HG02840 (cell line): ENCODE measurements around the gene SLX4IP.
"Not testable (repeated sequence)": the region's sequence is repeated elsewhere in the genome, so short reads cannot be mapped to it uniquely, and the experiment has no call there.

Experiments used
- ATAC-seq: cut with Tn5 transposase; IDR thresholded peaks from one replicate; pipeline ENCODE4 v1.9.1; 2021; ENCODE audit warnings: mild to moderate bottlenecking, moderate library complexity, moderate number of reproducible peaks; ENCODE audit not compliant: unreplicated experiment, low FRiP score

Gene SLX4IP

DNA sequence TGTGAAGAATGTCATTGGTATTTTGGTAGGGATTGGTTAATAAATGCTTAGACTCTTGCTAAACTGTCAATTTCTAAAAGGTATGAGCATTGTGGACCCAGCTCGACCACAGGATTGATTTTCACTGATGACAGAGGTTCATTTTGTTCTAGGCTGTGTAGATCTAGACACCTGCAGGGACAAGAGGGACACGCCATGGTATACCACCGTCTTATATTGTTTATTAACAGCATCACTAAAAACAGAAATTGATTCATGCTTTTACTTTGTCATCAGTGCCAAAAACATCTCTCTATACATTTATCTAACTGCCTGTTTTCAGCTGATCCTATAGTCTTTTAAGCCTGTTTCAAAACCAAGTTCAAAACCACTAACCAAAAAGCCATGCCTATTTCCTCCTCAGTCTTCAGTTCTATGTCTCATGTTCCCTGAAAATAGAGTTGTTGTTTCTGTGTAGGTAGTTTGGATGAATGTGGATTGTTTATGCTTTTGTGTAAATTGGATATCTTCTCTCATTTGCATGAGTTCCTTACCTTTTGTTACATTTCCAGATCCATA is 128.9 kb downstream of the SLX4IP start:
- no peak for ATAC-seq

DNA sequence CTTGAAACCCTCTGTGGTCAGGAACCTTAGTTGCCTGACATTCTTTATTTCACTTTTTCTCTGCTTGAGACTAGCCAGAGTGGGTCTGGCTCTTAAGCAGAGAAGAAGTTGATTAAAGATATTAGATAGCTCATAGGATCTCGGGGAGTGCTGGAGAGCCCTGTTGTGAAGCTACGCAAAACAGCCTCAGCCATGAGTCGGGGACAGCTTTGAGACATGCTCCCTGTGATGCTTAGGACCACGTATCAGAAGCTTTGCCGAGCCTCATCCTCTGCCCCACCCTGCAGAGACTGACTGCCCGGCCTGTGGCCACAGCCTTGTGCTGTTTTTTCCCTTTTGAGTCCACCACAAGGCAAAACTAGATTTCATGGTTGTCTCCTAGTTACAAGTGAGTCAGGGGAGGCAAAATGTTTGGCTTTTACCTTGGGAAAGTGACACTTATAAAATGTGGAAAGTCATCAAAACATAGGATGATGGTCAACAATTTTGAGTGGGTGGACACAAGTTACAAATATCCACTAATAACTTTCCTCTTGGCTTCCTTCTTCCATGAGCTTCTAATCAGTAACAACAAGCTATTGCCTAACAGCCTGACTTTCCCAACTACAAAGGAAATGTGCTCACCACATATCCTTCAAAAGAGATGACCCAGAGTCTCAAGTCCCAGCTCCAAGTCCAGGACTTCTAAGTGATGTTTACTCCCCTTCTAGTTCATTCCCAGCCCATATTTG is 130.3 kb downstream of the SLX4IP start:
- ATAC-seq = no peak

DNA sequence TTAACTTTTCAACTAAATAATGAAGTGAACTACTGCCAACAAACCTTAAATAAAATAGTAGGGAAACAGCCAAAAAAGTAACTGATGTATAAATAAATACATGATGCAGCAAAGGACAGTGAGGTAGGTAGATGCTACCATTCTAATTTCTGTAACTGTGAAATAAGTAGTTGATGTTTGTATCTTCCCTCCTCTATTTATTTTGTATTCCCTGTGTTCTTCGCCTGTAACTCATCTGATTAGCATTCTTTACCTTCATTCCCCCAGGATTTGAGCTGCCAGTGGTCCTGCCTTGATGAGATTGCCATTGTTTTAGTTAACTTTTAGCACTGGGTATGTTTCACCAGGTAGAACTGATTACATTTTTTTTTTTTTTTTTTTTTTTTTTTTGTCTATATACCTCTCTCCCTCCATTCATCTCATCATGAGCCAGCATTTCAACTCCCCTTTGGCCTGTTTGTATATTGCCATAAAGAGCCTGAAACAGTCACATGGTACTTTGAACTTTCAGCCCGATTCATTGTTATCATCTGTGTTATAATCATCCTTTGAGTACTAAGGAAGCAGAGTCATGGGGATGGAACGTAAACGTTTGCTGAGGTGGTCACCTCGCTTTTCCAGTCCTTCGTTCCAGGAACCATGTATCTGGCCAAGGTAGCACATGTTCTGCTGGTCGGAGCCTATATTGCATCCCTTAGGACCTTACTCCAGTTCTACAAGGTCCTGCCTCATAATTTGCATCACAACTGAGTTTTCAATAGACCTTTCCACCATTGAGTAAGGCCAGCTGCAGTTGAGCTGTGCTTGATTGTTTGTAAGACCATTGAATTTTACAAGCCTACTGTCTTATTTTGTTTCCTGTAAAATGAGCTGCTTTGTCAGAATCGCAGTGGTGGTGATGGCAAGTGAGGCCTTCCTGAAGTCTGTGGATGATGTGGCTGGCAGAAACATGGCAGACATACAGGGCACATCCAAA is 131.1 kb downstream of the SLX4IP start:
- no peak for ATAC-seq

DNA sequence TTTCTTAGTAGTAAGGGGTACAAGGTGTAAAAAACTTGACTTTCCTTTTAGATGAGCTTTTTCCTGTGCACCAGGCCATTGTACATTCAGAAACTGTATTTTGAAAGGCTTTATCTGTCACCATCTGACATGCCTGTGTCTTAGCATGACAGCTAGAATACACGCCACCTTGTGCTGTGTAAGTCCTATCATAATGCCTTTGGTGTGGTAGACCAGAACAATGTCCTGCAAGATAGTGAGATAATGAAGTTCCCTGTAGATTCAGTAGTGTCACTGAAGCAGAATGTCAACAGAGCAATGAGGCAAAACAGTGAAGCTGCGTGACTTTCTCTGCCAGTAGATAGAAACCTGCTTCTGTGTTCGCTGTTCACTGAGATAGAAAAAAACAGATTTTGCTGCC is 132.9 kb downstream of the SLX4IP start:
- no peak for ATAC-seq

DNA sequence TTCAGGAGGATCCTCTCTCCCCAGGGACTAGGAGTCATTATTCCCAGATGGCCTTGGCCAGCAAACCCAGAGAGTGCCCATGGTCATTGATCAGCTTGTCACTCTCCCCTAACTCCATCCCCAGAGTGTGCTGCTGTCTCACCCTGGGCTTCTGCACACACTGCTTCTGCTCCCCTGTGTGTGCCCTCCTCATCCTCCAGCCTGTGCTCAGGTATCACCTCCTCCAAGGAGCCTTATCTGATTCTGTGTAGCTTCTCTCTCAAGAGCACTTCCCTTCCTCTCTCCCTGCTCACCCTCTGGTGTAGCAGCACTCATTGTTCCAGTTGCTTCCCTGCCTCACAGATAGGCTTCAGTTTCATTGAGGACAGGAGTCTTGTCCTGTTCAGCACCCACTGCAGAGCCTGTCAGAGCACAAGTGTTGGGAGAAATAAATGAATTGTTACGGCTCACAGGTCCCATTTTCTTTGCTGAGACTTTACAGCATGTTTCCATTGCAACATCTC is 136.3 kb downstream of the SLX4IP start:
- no peak for ATAC-seq

DNA sequence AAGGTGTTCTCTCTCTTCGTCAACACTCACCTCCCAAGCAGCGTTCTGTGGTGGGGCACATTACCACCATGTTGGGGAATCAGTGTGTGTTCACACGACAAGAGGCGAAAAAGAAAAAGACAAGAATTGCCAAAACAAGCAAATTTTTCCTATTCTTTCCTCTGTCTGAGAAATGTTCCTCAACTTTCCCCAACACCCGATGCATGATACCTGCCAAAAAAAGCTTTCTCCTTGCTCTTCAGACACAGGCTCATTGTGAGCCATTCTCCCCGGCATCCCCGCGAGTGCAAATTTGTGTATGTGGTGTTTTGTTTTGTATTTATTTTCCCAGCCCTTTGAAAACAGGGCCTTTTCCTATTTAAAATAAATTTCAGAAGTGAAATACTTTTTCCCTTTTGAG is 137.7 kb downstream of the SLX4IP start:
- ATAC-seq = no peak

DNA sequence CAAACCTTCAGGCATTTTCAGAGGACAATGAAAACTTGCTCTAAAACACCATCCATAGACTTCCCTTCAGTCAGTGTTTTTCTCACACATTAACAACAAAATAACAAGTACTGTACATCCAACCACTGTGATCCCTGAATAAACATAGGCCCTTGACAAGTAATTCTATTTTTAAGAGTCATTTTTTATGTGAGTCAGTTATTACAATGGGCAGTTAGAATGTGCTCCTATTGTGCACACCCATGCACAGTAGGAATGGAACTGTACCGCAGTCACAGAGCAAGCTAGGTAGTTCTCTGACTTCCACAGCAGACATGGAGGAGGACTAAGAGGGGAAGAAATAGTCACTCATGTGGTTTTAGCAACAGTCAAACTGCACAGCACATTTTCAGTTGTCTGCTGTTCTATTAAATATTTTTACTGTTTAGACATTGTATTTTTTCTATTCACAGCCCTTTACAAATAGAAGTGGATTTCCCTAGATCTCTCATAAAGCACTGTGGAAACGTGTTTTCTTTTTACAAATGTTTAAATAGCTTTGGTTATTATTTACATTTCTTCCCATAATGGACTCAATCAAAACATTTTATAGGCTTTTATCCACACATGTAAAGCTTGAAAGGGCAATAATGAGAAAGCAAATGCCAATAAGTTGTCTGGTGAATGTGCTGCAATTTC is 138.3 kb downstream of the SLX4IP start:
- no peak for ATAC-seq

DNA sequence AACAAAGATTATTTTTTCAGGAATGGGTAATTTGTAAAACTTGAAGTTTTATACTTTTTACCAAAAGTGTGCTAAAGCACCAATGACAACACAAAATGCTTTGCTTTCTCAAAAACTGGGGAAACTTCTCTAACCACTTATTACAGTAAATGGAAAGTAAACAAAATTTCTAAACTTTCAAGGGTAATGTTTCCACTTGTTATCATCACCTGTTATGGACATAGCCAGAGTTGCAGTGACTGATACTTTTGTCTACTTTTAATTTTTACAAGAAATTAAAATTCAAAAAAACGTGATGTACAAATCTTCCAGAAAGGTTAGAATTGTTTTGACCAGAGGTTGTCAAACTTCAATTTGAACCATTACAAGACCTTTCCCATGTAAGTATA is 138.8 kb downstream of the SLX4IP start:
- no peak for ATAC-seq

DNA sequence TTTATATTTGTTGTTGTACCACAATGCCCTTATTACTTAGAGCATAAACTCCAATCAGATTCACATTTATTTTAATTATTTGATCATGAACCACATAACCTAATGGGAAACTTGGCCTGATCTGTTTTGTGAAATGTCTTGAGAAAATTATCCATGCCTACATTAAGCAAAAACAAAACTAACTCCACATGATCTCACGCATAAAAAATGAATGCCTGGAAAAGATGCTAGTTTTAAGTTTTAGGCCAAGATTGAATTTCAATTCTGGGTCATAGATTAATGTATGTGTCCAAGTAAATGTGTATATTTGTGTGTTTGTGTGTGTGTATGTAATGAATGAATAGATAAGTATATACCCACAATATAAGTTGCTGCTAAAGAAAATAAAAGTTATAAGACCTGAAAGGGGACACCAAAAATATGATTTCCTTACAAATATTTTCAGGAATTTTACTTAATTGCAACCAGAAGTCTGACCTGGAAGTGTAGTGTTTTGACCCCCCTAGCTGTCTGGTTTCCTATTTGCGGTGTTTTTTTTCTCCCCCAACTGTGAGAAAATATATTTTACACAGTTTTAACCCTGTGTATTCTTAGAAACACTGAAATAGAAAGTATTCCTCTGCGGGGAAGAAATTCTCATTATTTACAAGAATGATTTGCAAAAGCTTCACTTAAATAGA is 141.4 kb downstream of the SLX4IP start:
- no peak for ATAC-seq

DNA sequence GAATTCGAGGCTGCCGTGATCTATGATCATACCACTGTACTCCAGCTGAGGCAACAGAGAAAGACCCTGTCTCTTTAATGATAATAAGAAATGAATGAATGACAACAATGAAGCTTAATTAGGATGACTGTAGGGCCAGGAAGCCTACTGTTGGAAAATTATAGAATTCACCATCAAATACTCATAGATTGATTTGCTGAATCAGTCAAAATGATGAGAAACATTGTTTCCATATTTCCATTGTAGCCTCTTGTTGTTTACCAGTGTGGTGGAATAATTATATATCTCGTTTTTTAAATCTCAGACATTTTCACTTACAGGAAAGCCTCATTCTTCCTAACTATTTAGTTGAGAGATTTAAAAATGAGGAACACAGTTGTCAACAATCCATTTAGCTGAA is 142.5 kb downstream of the SLX4IP start:
- no peak for ATAC-seq

DNA sequence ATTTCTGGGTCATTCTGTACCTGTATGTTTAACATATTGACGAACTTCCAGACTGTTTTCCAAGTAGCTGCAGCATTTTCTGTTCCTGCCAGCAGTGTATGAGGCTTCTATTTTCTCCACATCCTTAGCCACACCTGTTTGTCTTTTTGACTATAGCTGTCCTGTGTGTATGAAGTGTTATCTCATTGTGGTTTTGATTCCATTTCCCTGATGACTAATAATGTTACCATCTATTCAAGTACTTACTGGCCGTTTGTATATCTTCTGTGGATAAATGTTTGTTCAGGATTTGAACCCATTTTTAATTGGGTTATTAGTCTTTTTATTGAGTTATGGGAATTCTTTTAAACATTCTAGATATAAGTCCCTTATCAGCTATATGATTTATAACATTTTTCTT is 143.5 kb downstream of the SLX4IP start:
- no peak for ATAC-seq

DNA sequence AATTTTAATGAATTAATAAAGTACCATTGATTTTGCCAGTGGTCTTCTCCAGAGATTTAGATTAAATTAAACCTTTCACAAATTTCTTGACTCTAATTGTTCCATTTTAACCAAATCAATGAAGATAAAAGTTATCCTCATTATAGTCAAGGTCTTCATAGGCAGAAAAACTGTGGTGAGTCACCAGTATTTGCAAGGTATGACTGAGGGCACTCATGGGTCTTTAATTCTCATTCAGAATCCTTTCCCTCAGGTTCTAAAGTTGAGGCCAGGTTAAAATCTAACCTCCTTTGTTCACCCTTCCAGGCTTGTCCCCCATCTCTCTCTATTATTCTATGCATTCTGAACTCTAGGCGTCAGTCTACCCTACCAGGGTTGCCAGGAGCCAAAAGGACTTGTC is 144.8 kb downstream of the SLX4IP start:
- no peak for ATAC-seq

DNA sequence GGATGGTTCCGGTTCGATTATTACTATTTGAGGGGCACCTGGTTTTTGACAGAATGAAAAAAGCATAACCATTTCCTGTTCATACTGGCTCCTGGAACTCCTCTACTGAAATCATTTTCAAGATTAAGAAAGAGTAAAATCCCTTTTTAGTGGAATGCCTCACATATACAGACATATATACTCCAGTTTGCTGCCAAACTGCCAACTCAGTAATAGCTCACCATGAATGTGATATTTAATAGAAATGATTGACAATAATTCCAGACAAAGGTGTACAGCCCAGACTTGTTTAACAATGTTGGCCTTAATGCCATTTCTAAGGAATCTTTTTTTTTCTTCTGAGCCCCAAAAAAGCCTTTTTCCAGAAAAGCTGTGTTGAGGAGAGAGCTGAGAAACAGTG is 145.6 kb downstream of the SLX4IP start:
- no peak for ATAC-seq

DNA sequence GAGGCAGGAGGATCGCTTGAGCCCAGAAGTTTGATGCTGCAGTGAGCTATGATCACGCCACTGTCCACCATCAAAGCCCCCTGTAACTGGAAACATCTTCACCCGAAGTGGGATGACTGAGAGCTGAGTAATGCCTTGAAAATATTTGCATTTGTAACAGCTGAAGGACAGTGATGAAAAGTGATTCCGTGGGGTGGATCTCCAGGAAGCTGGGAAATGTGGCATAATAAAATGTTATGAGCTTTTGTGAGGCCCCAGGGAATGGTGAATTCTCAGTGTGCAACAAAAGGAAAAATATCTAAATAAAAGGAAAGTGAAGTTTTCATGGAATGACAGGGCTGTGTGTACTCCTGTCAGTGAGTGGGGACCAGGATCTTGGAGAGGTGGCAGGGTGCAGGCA is 146.7 kb downstream of the SLX4IP start:
- ATAC-seq = no peak

DNA sequence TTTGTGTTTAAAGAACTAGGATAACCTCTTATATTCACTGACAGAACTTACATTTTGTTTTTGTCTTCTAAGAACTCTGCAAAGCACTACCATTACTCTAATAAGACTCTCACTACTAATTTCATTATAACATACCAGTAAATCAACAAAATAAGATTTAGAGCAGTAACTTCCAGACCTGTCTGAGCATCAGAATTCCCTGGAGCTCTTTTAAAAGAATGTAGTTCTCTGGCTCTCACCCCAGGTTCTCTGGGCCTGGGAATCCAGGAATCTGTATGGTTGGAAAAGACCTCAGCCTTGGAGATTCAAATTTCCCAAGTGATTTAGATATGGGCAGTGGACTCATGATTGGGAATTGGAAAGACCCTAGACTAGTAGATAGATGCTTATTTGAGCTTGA is 149.3 kb downstream of the SLX4IP start:
- no peak for ATAC-seq

DNA sequence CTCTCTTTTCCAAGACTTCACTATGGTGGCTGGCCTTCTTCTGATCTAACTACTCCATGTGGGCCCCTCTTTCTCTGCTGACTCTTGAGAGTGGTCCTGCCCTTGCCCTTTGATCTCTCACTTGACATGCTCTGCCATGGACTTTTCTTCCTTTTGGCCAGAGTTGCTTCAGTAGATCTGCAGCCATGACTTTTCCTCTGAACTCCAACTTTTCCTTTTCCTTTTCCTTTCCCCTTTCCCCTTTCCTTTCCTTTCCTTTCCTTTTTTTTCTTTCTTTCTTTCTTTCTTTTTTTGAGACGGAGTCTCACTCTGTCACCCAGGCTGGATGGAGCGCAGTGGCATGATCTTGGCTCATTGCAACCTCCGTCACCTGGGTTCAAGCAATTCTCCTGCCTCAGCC is 150.2 kb downstream of the SLX4IP start:
- no peak for ATAC-seq

DNA sequence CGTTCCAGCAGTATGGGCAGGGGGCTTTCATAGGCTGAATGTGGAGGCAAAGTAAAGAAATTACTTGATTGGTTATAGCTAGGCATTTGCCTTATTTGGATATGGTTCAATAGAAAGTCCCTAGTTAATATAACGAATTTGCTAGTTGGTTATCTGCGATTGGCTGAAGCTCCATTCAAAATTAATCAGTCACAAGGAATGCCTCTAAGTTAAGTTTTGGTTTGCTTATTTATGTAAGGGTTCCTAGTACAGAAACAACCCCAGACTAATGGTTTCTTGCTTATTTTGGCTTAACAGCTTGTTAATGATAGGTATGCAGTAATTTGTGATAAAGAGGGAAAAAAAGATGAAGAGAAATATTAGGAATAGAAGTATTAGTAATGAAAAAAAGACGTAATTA is 151.2 kb downstream of the SLX4IP start:
- ATAC-seq = no peak

DNA sequence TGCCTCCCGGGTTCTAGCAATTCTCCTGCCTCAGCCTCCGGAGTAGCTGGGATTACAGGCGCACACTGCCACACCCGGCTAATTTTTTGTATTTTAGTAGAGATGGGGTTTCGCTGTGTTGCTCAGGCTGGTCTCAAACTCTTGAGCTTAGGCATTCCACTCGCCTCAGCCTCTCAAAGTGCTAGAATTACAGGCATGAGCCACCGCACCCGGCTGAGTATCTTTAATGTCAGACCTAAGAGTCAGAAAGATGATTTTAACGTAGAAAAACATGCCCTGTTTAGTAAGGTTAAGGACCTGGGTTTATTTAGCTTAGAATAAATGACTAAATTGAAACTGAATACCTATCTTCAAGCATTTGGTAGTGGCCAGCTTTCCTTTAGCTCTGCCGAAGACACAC is 155.3 kb downstream of the SLX4IP start:
- not testable (repeated sequence) for ATAC-seq

DNA sequence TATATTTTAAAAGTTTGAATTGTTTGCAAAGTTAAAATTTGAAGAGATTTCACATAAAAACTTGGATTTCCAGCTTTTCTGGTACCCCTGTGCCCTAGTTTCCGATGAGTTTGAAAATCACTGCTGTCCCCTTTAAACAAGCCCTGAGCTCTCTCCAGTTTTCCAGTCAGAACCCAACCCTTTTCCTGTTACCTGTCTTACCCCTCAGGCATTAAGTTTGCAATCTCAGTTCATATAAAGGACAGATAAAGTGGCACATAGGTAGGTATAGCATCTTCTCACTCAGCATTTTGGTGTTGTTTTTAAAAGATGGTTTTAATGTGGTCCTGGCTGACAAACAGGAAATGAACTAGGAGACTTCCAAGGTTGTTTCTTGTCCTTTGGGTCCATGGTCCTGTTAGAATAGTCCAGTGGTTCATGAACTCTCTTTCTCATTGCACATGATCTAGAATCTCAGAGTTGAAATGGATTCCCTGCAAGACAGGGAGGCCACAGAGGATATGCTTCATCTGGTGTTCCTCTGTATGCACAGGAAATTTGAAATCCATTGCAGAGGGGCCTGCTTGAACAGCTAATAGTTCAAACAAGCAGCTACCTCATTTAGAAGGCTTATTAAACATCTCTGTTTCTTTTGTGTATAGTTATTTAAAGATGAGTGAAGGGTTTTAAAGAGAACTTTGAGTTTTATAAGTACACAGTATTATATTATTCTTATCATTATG is 156.0 kb downstream of the SLX4IP start:
- no peak for ATAC-seq
